Left lung (tissue), 10 donors: ENCODE results near the gene TGM3. TPM values are rescaled to one million over a fixed set of nuclear protein-coding genes. Genes with fewer than 3 reads are reported as not detected.

Source experiments
- ATAC-seq: fragments of 200-7000 bp; cut with Tn5 transposase; one replicate; pipeline ENCODE4 v1.9.1; 2020; ENCODE audit warnings: moderate library complexity
- DNase-seq, 4 donors: peaks; one replicate each; pipeline ENCODE4 v3.0.0-alpha.2; 2013 to 2020
- H3K27ac ChIP-seq, 2 donors: fragments of 200-600 bp; sonication (generic) in 1 of 2; one replicate each; pipeline versions ENCODE4 v1.5.0 to v1.8.0; 2020 to 2021
- H3K27me3 ChIP-seq, 2 donors: fragments of 200-600 bp; sonication (generic) in 1 of 2; one replicate each; pipeline versions ENCODE4 v1.5.0 to v1.8.0; 2020 to 2021
- H3K36me3 ChIP-seq, 2 donors: fragments of 200-600 bp; sonication (generic) in 1 of 2; one replicate each; pipeline versions ENCODE4 v1.5.0 to v1.8.0; 2020 to 2021
- H3K4me1 ChIP-seq, 2 donors: fragments of 200-600 bp; one replicate each; pipeline ENCODE4 v1.8.0; 2021
- H3K4me3 ChIP-seq, 2 donors: fragments of 200-600 bp; sonication (generic) in 1 of 2; one replicate each; pipeline versions ENCODE4 v1.5.0 to v1.8.0; 2020 to 2021; ENCODE audit warnings: mild to moderate bottlenecking in 1 of 2
- H3K9me3 ChIP-seq, 2 donors: fragments of 200-600 bp; sonication (generic) in 1 of 2; one replicate each; pipeline versions ENCODE4 v1.5.0 to v1.8.0; 2020 to 2021
- CTCF ChIP-seq, 2 donors: fragments of 200-600 bp; sonication (generic) in 1 of 2; IDR thresholded peaks; one replicate each; pipeline versions ENCODE4 v1.5.0 to v1.8.0; 2021; ENCODE audit warnings: antibody characterized with exemption in 2 of 2
- intact Hi-C, 2 donors: fragments of 100-400 bp; cut with DNase I; formaldehyde crosslinking; loops; one replicate each; pipeline versions ENCODE4 v1.11.2 to v1.14.2; 2022
- polyA plus RNA-seq, 6 donors: library from polyadenylated mRNA; unstranded; fragments of 120-200 nt; gene quantifications; one replicate each; pipeline ENCODE4 v1.2.1, GENCODE V29; 2013; ENCODE audit not compliant: insufficient read length in 6 of 6
- total RNA-seq, 2 donors: library from RNA; stranded (reverse); fragmentation: NEBNext Ultra II Directional; extraction: Animal tissue kit (Norgen Biotek cat#: 25700); gene quantifications; one replicate each; pipeline ENCODE4 v1.2.1, GENCODE V29; 2021
- donor health status: DM: no; HTN: yes; CAD: no.
- donor health status: DM: no; HTN: no; CAD: no.

The TGM3 gene
- total and polyA plus RNA-seq, 8 donors: 0.20 to 0.37 (median 0.27) TPM; not detected in 3

- H3K36me3 ChIP-seq: no peaks in the 10 kb centered on the region
- DNase-seq (no peak), ATAC-seq (no peak)
- TF ChIP-seq CTCF (IDR thresholded peaks at IDR 0.05): no peak
- H3K9me3 ChIP-seq: no peaks in the 10 kb centered on the region
- H3K27ac ChIP-seq: no peak overlapping the region
- no peak overlapping the region for H3K4me3 ChIP-seq
- intact Hi-C loops: no loop called here
- no peaks in the 10 kb centered on the region for H3K4me1 ChIP-seq
- H3K27me3 ChIP-seq: peaks cover 0 to 55% of the 10 kb centered on the region in 2 donors
Observed at GRCh38 chr20:2373098-2373497, 77.3 kb downstream of the TGM3 start.

GRCh38 chr20:2374346-2375125 lies 78.7 kb downstream of the TGM3 start:
- DNase-seq (no peak), ATAC-seq (no peak)
- Histone ChIP-seq H3K27ac (no peak overlapping the region), H3K4me3 (no peak overlapping the region), H3K36me3 (no peaks in the 10 kb centered on the region), H3K27me3 (peaks cover 0 to 46% of the 10 kb centered on the region in 2 donors), H3K4me1 (no peaks in the 10 kb centered on the region), H3K9me3 (no peaks in the 10 kb centered on the region)
- intact Hi-C loops: no loop called here
- TF ChIP-seq CTCF (IDR thresholded peaks at IDR 0.05): no peak

GRCh38 chr20:2378893-2379292 lies 83.1 kb downstream of the TGM3 start:
- DNase-seq (no peak), ATAC-seq (no peak)
- peaks cover 0 to 11% of the 10 kb centered on the region in 2 donors for H3K27me3 ChIP-seq
- H3K4me3 ChIP-seq: no peak overlapping the region
- no peaks in the 10 kb centered on the region for H3K36me3 ChIP-seq
- intact Hi-C loops: no loop called here
- no peak overlapping the region for H3K27ac ChIP-seq
- no peaks in the 10 kb centered on the region for H3K9me3 ChIP-seq
- no peak for TF ChIP-seq CTCF (IDR thresholded peaks at IDR 0.05)
- H3K4me1 ChIP-seq: no peaks in the 10 kb centered on the region

GRCh38 chr20:2379511-2380229 lies 83.9 kb downstream of the TGM3 start:
- no peak for DNase-seq
- TF ChIP-seq CTCF (IDR thresholded peaks at IDR 0.05): no peak
- Histone ChIP-seq H3K36me3 (no peaks in the 10 kb centered on the region), H3K27ac (no peak overlapping the region), H3K4me1 (no peaks in the 10 kb centered on the region), H3K4me3 (no peak overlapping the region), H3K9me3 (no peaks in the 10 kb centered on the region), H3K27me3 (peaks cover 0 to 15% of the 10 kb centered on the region in 2 donors)
- ATAC-seq: no peak
- intact Hi-C loops: no loop called here

GRCh38 chr20:2380601-2381000 lies 84.8 kb downstream of the TGM3 start, which contains the start of gene TGM6:
TSS of gene TGM6 (plus strand) at chr20:2380901. CDS start at chr20:2380969, 68 bp downstream.
- Histone ChIP-seq H3K36me3 (no peaks in the 10 kb centered on the region), H3K9me3 (no peaks in the 10 kb centered on the region), H3K4me1 (no peaks in the 10 kb centered on the region), H3K27me3 (peaks cover 0 to 20% of the 10 kb centered on the region in 2 donors), H3K27ac (no peak within 1 kb of the TSS), H3K4me3 (no peak within 1 kb of the TSS)
- intact Hi-C loops: no loop called here
- no peak for ATAC-seq
- TF ChIP-seq CTCF (IDR thresholded peaks at IDR 0.05): no peak
- no peak for DNase-seq
